GM13976 (cell line): ENCODE measurements around the gene DOCK7.

Source experiments
- DNase-seq: peaks from one replicate; pipeline ENCODE4 v3.0.0; 2012; ENCODE audit warnings: low spot score
- in situ Hi-C: fragments of 300-500 bp; cut with MboI; formaldehyde crosslinking; loops from one replicate; pipeline ENCODE4 v1.12.0; 2022; ENCODE audit warnings: low sequenced_read_pairs, mixed read lengths, inconsistent platforms; ENCODE audit not compliant: unreplicated experiment
- TF ChIP-seq, protein P1 (sequence below): IDR thresholded peaks from 2 replicates; pipeline ENCODE4 v1.5.1; 2012; ENCODE audit warnings: borderline replicate concordance, mild to moderate bottlenecking; ENCODE audit not compliant: insufficient read depth; ENCODE audit errors: extremely low read depth, missing control alignments, control extremely low read depth

DOCK7 gene

GRCh38 chr1:62426794-62427193 is 261.4 kb downstream of the DOCK7 start:
- in situ Hi-C loops: no loop called here

DNA sequence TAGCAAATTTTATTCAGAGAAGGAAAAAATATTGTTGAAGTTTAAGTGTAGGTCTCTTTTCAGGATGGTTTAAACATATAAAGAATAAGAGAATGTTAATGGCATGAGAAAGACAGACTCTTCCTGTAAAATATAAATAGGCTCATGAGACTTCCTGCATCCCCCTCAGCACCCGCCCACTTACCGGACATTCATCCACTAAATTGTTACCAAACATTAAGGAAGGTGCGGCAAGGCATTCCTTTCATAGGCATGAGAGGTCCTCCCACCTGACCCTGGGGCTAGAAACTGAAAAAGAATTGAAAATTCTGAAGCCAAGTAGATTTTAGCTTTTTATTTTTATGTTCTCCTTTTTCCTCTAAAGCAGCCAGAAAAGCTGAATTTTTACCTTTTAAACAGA is 261.9 kb downstream of the DOCK7 start:
- TF ChIP-seq, protein P1, sequence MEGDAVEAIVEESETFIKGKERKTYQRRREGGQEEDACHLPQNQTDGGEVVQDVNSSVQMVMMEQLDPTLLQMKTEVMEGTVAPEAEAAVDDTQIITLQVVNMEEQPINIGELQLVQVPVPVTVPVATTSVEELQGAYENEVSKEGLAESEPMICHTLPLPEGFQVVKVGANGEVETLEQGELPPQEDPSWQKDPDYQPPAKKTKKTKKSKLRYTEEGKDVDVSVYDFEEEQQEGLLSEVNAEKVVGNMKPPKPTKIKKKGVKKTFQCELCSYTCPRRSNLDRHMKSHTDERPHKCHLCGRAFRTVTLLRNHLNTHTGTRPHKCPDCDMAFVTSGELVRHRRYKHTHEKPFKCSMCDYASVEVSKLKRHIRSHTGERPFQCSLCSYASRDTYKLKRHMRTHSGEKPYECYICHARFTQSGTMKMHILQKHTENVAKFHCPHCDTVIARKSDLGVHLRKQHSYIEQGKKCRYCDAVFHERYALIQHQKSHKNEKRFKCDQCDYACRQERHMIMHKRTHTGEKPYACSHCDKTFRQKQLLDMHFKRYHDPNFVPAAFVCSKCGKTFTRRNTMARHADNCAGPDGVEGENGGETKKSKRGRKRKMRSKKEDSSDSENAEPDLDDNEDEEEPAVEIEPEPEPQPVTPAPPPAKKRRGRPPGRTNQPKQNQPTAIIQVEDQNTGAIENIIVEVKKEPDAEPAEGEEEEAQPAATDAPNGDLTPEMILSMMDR: no peak
- in situ Hi-C loops: no loop called here
- DNase-seq: no peak

More at GRCh38 chr1:62426794-62427193, 261.4 kb downstream of the DOCK7 start:
- no peak for DNase-seq
- TF ChIP-seq, protein P1: no peak

GRCh38 chr1:62425041-62425440 is 263.1 kb downstream of the DOCK7 start:
- no peak for DNase-seq
- in situ Hi-C loops: no loop called here
- TF ChIP-seq, protein P1: no peak

GRCh38 chr1:62424411-62424810 is 263.8 kb downstream of the DOCK7 start:
- in situ Hi-C loops: no loop called here
- no peak for DNase-seq
- TF ChIP-seq, protein P1: no peak

- TF ChIP-seq, protein P1: no peak
- in situ Hi-C loops: no loop called here
- DNase-seq: no peak
These were observed 264.5 kb downstream of the DOCK7 start for GRCh38 chr1:62423580-62424242.

GRCh38 chr1:62420214-62420613 is 268.0 kb downstream of the DOCK7 start:
- DNase-seq: no peak
- in situ Hi-C loops: no loop called here
- TF ChIP-seq, protein P1: no peak

DNA sequence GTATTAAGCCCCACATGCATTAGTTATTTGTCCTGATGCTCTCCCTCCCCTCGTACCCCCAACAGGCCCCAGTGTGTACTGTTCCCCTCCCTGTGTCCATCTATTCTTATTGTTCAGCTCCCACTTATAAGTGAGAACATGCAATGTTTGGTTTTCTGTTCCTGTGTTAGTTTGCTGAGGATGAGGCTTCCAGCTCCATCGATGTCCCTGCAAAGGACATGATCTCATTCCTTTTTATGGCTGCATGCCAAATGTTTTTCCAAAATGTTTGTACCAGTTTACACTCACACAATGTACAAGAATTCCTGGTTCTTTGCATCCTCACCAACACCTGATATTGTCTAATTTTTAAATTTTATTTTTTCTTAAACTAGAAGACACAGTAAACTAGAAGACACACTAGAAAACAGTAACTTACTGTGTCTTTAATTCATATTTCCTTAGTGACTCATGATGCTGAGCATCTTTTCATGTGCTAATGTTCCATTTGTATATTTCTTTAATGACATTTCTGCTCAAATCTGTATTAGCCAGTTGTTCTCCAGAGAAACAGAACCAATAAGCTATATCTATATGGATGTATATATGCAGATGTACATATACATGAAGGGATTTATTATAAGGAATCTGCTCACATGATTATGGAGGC is 270.7 kb downstream of the DOCK7 start:
- TF ChIP-seq, protein P1: no peak
- no peak for DNase-seq
- in situ Hi-C loops: no loop called here
